HepG2 (cell line): ENCODE data around the gene RNF126. TPM values are rescaled to one million over a fixed set of nuclear protein-coding genes. Genes with fewer than 3 reads are reported as not detected.

ENCODE experiments used
- GLMP ChIP-seq: sonication (generic); formaldehyde crosslinking; IDR thresholded peaks from 2 replicates; pipeline ENCODE4 v1.9.0; 2021; ENCODE audit warnings: missing genetic modification reagents, mild to moderate bottlenecking, borderline replicate concordance
- ISL2 ChIP-seq: sonication (generic); formaldehyde crosslinking; IDR thresholded peaks from 2 replicates; pipeline ENCODE4 v1.5.0; 2020; ENCODE audit warnings: missing genetic modification reagents
- KDM5B ChIP-seq: sonication (generic); formaldehyde crosslinking; IDR thresholded peaks from 2 replicates; pipeline ENCODE4 v1.4.0; 2020; ENCODE audit warnings: missing genetic modification reagents, mild to moderate bottlenecking, borderline replicate concordance
- NRL ChIP-seq: sonication (generic); formaldehyde crosslinking; IDR thresholded peaks from 2 replicates; pipeline ENCODE4 v1.5.0; 2020; ENCODE audit warnings: missing genetic modification reagents, mild to moderate bottlenecking, moderate library complexity, borderline replicate concordance
- PHF20 ChIP-seq: sonication (generic); formaldehyde crosslinking; IDR thresholded peaks from 2 replicates; pipeline ENCODE4 v1.5.0; 2020; ENCODE audit warnings: mild to moderate bottlenecking, missing genetic modification reagents
- SOX13 ChIP-seq, 3 experiments: fragments of 450-650 bp in 1 of 3; sonication (generic) in 1 of 3; formaldehyde crosslinking in 1 of 3; IDR thresholded peaks in 2 of 3; conservative IDR thresholded peaks in 1 of 3; 2 replicates each; pipeline versions ENCODE4 v1.5.0 to v1.6.1; 2016 to 2020; ENCODE audit warnings: antibody characterized with exemption in 1 of 3, mild to moderate bottlenecking in 1 of 3, missing compliant biosample characterization in 1 of 3, missing genetic modification reagents in 1 of 3, moderate library complexity in 1 of 3
- SP4 ChIP-seq: sonication (generic); formaldehyde crosslinking; IDR thresholded peaks from 2 replicates; pipeline ENCODE4 v1.8.1; 2023; ENCODE audit warnings: mild to moderate bottlenecking, missing genetic modification reagents
- THYN1 ChIP-seq: sonication (generic); formaldehyde crosslinking; IDR thresholded peaks from 2 replicates; pipeline ENCODE4 v1.8.1; 2023; ENCODE audit warnings: low read depth, mild to moderate bottlenecking, moderate library complexity, missing genetic modification reagents, borderline replicate concordance
- TRAFD1 ChIP-seq: sonication (generic); formaldehyde crosslinking; IDR thresholded peaks from 2 replicates; pipeline ENCODE4 v1.5.1; 2020; ENCODE audit warnings: missing genetic modification reagents, mild to moderate bottlenecking, borderline replicate concordance
- ZBTB25 ChIP-seq: IDR thresholded peaks from 2 replicates; pipeline ENCODE4 v1.6.1; 2018; ENCODE audit warnings: missing genetic modification reagents
- ZFY ChIP-seq: sonication (generic); formaldehyde crosslinking; IDR thresholded peaks from 2 replicates; pipeline ENCODE4 v1.4.0; 2020; ENCODE audit warnings: missing genetic modification reagents
- ZFYVE20 ChIP-seq: sonication (generic); formaldehyde crosslinking; IDR thresholded peaks from 2 replicates; pipeline ENCODE4 v1.8.0; 2023; ENCODE audit warnings: low read depth, mild to moderate bottlenecking, moderate library complexity, missing genetic modification reagents, borderline replicate concordance
- ZKSCAN8 ChIP-seq: IDR thresholded peaks from 2 replicates; pipeline ENCODE4 v1.6.1; 2016; ENCODE audit warnings: borderline replicate concordance, missing genetic modification reagents, missing compliant biosample characterization
- ZNF331 ChIP-seq: sonication (generic); formaldehyde crosslinking; IDR thresholded peaks from 2 replicates; pipeline ENCODE4 v1.4.0; 2020; ENCODE audit warnings: missing genetic modification reagents
- ZNF549 ChIP-seq: sonication (generic); formaldehyde crosslinking; IDR thresholded peaks from 2 replicates; pipeline ENCODE4 v1.5.0; 2020; ENCODE audit warnings: missing genetic modification reagents
- ZNF550 ChIP-seq: sonication (generic); formaldehyde crosslinking; IDR thresholded peaks from 2 replicates; pipeline ENCODE4 v1.4.0; 2020; ENCODE audit warnings: mild to moderate bottlenecking, missing genetic modification reagents, borderline replicate concordance
- ZNF850 ChIP-seq: sonication (generic); formaldehyde crosslinking; conservative IDR thresholded peaks from 2 replicates; pipeline ENCODE4 v1.9.0; 2021; ENCODE audit warnings: mild to moderate bottlenecking, missing genetic modification reagents
- ZNF891 ChIP-seq: sonication (generic); formaldehyde crosslinking; IDR thresholded peaks from 2 replicates; pipeline ENCODE4 v1.5.0; 2020; ENCODE audit warnings: mild to moderate bottlenecking, missing genetic modification reagents
- ZSCAN21 ChIP-seq: sonication (generic); formaldehyde crosslinking; IDR thresholded peaks from 2 replicates; pipeline ENCODE4 v1.8.0; 2022; ENCODE audit warnings: mild to moderate bottlenecking, missing genetic modification reagents, moderate library complexity, borderline replicate concordance
- polyA plus RNA-seq, 8 experiments: library from polyadenylated mRNA; depleted of rRNA in 3 of 8; stranded (reverse) in 7 of 8; unstranded in 1 of 8; fragments of >200 nt; fragmentation: Illumina TruSeq in 4 of 8; extraction: Trizol in 4 of 8; gene quantifications; 2 replicates each; pipeline versions ENCODE4 v1.2.1 to v1.2.3, GENCODE V29; 2011 to 2016; ENCODE audit warnings: low read depth in 4 of 8, missing spikeins in 1 of 8, mixed read lengths in 1 of 8; ENCODE audit not compliant: insufficient read depth in 1 of 8
- total RNA-seq, 5 experiments: library from RNA; depleted of rRNA; stranded (reverse); fragments of >200 nt; fragmentation: Illumina TruSeq; extraction: Trizol; gene quantifications; 2 replicates each; pipeline ENCODE4 v1.2.3, GENCODE V29; 2016; ENCODE audit warnings: low read depth in 1 of 5
- TF ChIP-seq, protein P1 (sequence below): sonication (generic); formaldehyde crosslinking; IDR thresholded peaks from 2 replicates; pipeline ENCODE4 v1.4.0; 2020; ENCODE audit warnings: mild to moderate bottlenecking, missing genetic modification reagents, borderline replicate concordance

RNF126 gene
- total and polyA plus RNA-seq, 2 of the 13 experiments (the other 11 are each of a cell fraction or from before 2014, with no cell fraction given): 23.2 to 34.0 TPM

GRCh38 chr19:664913-665443 is 2.0 kb upstream of the RNF126 start (continued):
- TF ChIP-seq SOX13 (IDR thresholded peaks at IDR 0.05): no peak
- TF ChIP-seq SOX13 (CRISPR knock-in tag; conservative IDR thresholded peaks at IDR 0.05 in 1 of 2, IDR thresholded peaks at IDR 0.05 in 1 of 2): peak in 1 of 2 experiments; percentile 48; a peak in 1 of 4 replicates
- 0 out of 2 replicates have a peak, but pooled peaks have one; percentile 38 for TF ChIP-seq ZNF891 (CRISPR knock-in tag)
- TF ChIP-seq ZBTB25 (CRISPR knock-in tag): peak; percentile 50; the same call in 1 of the 2 replicates
- TF ChIP-seq, protein P1, sequence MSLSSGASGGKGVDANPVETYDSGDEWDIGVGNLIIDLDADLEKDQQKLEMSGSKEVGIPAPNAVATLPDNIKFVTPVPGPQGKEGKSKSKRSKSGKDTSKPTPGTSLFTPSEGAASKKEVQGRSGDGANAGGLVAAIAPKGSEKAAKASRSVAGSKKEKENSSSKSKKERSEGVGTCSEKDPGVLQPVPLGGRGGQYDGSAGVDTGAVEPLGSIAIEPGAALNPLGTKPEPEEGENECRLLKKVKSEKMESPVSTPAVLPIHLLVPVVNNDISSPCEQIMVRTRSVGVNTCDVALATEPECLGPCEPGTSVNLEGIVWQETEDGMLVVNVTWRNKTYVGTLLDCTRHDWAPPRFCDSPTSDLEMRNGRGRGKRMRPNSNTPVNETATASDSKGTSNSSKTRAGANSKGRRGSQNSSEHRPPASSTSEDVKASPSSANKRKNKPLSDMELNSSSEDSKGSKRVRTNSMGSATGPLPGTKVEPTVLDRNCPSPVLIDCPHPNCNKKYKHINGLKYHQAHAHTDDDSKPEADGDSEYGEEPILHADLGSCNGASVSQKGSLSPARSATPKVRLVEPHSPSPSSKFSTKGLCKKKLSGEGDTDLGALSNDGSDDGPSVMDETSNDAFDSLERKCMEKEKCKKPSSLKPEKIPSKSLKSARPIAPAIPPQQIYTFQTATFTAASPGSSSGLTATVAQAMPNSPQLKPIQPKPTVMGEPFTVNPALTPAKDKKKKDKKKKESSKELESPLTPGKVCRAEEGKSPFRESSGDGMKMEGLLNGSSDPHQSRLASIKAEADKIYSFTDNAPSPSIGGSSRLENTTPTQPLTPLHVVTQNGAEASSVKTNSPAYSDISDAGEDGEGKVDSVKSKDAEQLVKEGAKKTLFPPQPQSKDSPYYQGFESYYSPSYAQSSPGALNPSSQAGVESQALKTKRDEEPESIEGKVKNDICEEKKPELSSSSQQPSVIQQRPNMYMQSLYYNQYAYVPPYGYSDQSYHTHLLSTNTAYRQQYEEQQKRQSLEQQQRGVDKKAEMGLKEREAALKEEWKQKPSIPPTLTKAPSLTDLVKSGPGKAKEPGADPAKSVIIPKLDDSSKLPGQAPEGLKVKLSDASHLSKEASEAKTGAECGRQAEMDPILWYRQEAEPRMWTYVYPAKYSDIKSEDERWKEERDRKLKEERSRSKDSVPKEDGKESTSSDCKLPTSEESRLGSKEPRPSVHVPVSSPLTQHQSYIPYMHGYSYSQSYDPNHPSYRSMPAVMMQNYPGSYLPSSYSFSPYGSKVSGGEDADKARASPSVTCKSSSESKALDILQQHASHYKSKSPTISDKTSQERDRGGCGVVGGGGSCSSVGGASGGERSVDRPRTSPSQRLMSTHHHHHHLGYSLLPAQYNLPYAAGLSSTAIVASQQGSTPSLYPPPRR (CRISPR knock-in tag): peak; percentile 39; the same call in 1 of the 2 replicates
- TF ChIP-seq ISL2 (CRISPR knock-in tag): 0 out of 2 replicates have a peak, but pooled peaks have one; percentile 37
- no peak for TF ChIP-seq GLMP
- TF ChIP-seq ZFYVE20: no peak
- TF ChIP-seq SP4 (CRISPR knock-in tag): peak; percentile 71
- peak; percentile 48; the same call in 1 of the 2 replicates for TF ChIP-seq PHF20
- peak; percentile 43; the same call in 1 of the 2 replicates for TF ChIP-seq ZSCAN21 (CRISPR knock-in tag)
- no peak; the same call in 1 of the 2 replicates for TF ChIP-seq ZNF550 (CRISPR knock-in tag)
- TF ChIP-seq KDM5B (CRISPR knock-in tag): peak; percentile 80; the same call in 1 of the 2 replicates
- TF ChIP-seq ZNF549 (CRISPR knock-in tag): no peak
- no peak for TF ChIP-seq THYN1 (CRISPR knock-in tag)
- peak; percentile 75; the same call in 1 of the 2 replicates for TF ChIP-seq NRL (CRISPR knock-in tag)
- TF ChIP-seq ZFY (CRISPR knock-in tag): peak; percentile 79
- TF ChIP-seq TRAFD1 (CRISPR knock-in tag): no peak
- TF ChIP-seq ZKSCAN8 (CRISPR knock-in tag): peak; percentile 75; the same call in 1 of the 2 replicates
- peak; percentile 83 for TF ChIP-seq ZNF331 (CRISPR knock-in tag)
- 0 out of 2 replicates have a peak, but pooled peaks have one; percentile 42 for TF ChIP-seq ZNF850
